ENCODE data around the gene HPN.
"Not testable (repeated sequence)": the region's sequence is repeated elsewhere in the genome, so short reads cannot be mapped to it uniquely, and the experiment has no call there.

Gene HPN

DNA sequence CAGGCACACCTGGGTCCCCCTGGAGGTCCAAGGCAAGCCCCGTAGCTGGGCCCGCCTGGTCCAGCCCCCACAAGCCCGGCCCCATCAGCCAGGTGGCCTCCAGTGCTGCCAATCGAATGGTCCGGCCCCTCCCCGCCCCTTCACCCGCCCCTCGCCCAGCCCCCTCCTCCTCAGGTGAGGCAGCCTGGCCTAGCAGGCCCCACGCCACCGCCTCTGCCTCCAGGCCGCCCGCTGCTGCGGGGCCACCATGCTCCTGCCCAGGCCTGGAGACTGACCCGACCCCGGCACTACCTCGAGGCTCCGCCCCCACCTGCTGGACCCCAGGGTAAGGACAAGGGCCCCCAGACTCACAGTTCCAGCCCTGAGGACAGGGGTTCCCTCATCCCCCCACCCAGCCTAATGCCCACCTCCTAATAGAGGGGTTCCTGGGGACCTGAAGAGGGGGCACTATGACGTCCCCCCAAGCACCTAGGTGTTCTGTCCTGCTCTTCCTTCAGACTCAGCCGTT, at the start of gene HPN:
Gene HPN, plus strand, starts transcription at position 174 of the 508 bp plus-strand sequence. CDS start 786 bp downstream, outside the sequence.
- no peak for DNase-seq

GRCh38 chr19:34992582-34992981, 48.9 kb upstream of the HPN start:
- not testable (repeated sequence) for DNase-seq

DNA sequence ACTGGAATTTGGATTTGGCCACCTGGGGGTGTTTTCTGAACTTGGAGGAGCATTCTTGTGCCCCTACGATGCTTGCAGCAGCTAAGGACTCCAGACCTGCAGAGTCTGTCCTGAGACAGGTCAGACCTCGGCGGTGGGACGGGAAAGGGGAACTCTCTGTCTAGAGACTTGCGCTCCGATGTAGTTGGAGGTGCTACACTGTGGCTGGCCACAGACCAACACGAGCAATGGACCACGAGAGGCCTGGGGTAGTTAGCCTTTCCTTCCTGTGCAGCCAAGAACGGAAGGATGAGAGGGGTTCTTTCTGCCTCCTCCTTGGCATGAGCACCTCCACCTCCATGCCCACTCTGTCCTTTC, 47.3 kb upstream of the HPN start:
- DNase-seq = no peak

DNA sequence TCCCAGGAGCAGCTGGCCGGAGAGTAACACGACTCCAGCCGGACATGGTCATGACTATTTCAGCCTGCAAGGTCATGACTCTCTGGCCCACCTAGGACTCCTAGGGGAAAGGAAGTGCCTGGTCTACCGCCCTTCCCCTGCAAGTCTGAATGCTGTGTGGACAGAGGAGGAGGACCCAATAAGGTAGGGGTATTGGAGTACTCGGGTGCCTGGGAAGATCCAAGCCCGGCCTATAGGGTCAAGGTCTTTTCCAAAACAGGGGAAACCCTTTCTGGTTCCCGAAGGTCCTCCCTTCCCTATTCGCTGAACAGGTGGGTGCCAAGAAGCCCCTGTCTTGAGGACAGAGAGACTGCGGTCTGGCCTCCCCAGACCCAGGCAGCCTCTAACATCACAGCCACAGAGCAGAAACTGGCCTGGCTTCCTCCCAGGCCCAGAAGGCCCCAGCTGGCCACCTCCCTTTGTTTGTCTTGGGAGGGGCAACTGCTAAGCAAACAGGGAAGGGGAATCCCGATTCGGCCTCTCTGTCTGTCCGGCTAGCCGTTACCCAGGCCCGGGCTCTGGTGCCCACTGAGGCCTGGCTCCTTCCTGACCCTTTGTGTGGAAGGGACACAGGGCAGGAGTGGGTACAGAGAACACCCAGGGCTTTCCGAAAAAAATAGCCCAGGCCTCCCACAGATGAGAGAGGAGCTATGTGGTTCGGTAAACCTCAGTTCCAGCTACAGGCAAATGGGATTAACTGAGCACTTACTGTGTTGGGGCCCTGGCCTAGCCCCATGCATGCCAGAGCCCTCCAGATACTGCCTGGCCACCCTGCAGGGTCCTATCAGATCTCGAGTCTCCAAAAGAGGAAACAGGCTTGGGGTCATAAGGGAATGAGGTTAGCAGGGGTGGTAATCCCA, 46.6 kb upstream of the HPN start:
- DNase-seq = no peak

DNA sequence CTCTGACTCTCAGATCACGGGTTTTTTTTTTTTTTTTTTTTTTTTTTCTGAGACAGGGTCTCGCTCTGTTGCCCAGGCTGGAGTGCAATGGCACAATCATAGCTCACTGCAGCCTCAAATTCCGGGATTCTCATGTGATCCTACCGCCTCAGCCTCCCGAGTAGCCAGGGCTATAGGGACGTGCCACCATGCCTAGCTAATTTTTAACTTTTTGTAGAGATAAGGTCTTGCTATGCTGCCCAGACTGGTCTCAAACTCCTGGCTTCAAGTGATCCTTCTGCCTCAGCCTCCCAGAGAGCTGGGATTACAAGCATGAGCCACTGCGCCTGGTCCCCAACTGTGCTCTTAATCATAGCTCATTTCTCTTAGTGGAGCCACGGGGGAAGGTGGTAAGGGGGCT, 46.0 kb upstream of the HPN start:
- no peak for DNase-seq

DNA sequence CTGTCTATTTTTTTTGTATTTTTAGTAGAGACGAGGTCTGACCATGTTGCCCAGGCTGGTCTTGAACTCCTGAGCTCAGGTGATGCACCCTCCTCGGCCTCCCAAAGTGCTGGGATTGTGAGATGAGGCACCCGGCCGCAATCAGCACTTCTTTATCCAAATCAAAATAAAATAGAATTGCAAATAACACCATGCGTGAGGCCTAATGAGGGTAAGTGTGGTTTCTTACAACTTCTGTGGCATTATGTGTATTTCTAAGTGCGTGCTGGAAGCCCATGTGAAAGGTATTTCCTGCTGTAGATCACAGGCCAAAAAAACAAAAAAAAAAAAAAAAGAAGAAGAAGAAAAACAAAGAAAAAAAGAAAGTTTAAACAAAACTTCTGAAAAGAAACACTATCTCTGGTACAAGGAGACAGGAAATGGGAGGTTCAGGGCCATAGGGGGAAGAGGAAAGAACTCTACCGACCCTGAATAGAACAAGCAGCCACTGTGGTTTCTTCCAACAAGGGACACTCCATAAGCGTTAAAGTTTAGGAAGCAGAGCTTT, 44.4 kb upstream of the HPN start:
- no peak for DNase-seq

- not testable (repeated sequence) for DNase-seq
These were observed 43.3 kb upstream of the HPN start for GRCh38 chr19:34998224-34998623.

- no peak for DNase-seq
These were observed 42.6 kb upstream of the HPN start for GRCh38 chr19:34998777-34999497.

GRCh38 chr19:34999498-35000337, 41.8 kb upstream of the HPN start, which contains the start of gene GRAMD1A:
TSS of gene GRAMD1A (plus strand) at chr19:35000323. CDS start at chr19:35000479, 156 bp downstream.
- peak; percentile 34 for DNase-seq

- DNase-seq = no peak
These were observed 41.2 kb upstream of the HPN start for GRCh38 chr19:35000338-35000646.

DNA sequence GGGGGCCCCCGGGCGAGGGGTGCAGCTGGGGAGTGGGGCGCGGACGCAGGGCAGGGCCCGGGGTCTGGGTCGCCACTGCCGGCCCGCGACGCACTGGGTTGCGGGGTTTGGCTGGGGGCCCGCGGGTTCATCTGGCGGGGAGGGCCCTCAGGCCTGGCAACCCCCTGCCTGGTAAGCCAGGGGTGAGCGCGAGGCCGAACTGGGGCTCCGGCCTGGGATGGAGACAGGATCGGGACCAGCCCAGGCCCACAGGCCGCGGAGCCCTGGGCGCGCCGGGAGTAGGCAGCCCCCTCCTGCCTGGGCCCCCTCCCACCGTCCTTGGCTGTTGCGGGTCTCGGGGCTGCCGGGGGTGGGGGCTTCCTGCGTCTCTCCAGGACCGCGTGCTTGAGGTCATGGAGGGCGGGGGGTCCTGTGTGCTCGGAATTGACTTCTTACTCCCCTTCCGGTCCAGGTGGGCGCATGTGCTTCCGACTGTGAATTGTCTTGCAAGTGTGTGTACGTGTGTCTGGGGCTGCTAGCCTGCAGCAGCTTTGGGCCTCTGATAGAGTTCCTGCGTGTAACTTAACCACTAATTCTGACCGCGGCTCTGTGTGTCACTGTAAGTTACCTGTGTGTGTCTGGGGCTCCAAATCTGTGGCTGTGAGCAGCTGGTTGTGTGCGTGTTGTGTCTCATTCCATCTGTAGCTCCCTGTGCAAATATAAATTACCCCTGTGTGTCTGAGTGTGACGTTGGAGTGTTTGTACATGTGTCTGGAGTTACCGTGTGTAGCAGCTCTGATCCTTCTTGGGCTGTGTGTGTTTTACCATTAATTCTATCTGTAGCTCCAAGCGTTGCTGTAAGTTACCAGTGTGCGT, 40.6 kb upstream of the HPN start:
- DNase-seq = peak; percentile 15

- DNase-seq = no peak
These were observed 39.4 kb upstream of the HPN start for GRCh38 chr19:35002037-35002535.

DNA sequence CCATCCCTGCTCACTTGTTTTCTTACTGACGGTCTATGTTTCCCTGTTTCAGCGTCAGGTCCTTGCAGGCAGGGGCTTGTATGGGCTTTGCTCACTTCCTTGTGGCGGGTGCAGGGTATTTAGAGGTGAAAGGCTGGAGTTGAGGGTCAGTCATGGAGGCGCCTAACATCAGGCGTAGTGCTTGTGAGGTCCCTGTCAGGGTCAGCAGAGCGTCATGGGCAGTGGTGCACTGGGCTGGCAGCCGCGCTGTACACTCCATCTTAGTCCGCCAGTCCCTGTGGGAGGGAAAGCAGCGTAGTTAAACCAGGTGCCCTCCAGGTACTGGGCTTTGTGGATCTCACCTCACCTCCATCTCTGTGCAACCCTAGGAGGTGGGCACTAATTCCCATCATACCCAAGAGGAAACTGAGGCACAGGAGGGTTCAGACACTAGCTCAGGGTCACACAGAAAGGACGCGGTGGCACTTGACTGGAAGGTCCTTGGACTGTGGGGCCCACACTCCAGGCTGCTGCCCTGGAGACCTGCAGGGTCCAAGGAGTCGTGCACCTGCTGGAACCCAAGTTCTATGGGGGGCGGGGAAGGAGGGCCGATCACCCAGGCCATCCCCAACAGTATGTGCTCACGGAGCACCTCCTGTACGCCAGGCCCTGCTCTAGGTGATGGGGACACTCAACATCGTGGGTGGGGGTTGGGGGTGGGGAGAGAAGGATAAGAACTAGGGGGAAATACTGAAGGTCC, 36.8 kb upstream of the HPN start:
- DNase-seq = no peak

DNA sequence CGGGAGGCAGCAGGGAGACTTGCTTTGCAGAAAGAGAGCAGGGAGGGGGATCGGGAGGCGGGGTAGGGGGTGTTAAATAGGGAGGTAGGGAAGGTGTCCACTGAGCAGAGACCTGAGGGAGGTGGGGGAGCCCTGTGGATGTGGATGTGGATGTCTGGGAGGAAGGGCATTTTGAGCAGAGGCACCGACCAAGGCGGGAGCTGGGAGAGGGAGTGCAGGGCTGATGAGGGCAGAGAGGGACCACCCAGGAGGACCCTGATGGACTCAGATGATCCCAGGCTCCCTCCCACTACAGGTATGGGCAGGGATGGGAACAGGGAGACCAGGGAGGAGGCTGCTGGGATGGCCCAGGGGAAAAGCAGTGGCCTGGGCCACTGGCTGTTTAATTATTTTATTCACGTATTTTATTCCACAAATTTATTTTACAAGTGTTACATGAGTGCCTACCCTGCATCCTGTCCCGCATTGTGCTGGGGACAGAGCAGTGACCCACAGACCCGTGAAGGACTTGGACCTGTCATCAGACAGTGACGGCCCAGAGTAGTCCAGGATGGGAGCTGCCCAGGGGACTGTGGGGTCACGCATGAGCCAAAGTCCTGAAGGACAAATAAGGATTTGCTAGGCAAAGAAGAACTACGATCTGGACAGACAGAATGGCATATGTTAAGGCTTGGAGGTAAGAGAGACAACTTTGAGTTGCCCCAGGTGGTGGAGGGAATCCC, 36.1 kb upstream of the HPN start:
- no peak for DNase-seq

DNA sequence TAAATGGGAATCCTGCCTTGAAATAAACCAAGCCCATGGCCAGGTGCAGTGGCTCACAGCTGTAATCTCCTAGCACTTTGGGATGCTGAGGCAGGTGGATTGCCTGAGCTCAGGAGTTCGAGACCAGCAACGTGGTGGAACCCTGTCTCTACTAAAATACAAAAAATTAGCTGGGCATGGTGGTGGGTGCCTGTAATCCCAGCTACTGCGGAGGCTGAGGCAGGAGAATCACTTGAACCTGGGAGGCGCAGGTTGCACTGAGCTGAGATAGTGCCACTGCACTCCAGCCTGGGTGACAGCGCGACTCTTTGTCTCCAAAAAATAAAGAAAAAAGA, 35.5 kb upstream of the HPN start:
- not testable (repeated sequence) for DNase-seq

DNA sequence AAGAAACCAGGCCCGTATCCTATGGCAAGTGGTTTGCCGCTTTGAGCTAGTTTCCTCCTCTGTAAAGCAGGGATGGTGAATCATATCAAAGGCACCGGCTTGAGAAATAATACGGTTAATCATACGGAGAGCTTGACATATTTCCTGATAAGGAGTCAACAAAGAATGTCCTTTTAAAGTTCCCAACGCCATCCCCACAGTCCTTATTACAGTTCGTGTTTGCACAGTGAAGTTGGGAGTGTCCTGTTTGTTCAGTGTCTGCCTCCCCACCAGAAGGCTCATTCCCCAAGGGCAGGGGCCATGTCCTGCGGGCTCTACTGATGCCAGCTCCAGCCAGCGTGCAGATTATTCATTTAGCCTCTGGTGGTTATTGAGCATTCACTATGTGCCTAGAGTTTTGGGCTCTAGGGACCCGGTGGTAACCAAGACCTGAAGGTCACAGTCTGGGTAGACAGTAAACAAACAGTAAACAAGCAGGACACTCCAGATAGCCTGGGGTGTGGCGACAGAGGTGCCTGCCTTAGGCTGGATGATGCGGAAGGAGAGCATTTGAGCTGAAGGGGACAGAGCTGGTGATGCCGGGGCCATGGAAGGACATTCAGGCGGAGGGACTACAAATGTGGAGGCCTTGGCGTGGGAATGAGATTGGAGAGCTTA, 35.1 kb upstream of the HPN start:
- no peak for DNase-seq

GRCh38 chr19:35006999-35007365, 34.5 kb upstream of the HPN start:
- DNase-seq = no peak

DNA sequence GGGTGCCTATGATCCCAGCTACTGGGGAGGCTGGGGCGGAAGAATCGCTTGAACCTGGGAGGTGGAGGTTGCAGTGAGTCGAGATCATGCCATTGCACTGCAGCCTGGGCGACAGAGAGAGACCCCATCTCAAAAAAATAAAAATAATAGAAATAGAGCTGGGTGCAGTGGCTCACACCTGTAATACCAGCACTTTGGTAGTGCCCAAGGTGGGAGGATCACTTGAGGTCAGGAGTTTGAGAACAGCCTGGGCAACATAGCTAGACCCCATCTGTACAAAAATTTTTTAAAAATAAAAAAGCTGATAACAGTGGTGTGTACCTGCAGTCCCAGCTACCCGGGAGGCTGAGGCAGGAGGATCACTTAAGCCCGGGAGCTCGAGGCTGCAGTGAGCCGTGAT, 34.1 kb upstream of the HPN start:
- not testable (repeated sequence) for DNase-seq

- DNase-seq = no peak
These were observed 32.6 kb upstream of the HPN start for GRCh38 chr19:35008891-35009341.

All from NCI-H1694 (cell line).